Measurements from ENCODE around the gene RNPS1. TPM values are rescaled to one million over a fixed set of nuclear protein-coding genes. Genes with fewer than 3 reads are reported as not detected.
A peak's percentile ranks its signal among the peaks of the same experiment; 100 is the strongest.

RNPS1 gene
- total RNA-seq, 4 donors from 2014 or later: 101 to 127 (median 114) TPM

DNA sequence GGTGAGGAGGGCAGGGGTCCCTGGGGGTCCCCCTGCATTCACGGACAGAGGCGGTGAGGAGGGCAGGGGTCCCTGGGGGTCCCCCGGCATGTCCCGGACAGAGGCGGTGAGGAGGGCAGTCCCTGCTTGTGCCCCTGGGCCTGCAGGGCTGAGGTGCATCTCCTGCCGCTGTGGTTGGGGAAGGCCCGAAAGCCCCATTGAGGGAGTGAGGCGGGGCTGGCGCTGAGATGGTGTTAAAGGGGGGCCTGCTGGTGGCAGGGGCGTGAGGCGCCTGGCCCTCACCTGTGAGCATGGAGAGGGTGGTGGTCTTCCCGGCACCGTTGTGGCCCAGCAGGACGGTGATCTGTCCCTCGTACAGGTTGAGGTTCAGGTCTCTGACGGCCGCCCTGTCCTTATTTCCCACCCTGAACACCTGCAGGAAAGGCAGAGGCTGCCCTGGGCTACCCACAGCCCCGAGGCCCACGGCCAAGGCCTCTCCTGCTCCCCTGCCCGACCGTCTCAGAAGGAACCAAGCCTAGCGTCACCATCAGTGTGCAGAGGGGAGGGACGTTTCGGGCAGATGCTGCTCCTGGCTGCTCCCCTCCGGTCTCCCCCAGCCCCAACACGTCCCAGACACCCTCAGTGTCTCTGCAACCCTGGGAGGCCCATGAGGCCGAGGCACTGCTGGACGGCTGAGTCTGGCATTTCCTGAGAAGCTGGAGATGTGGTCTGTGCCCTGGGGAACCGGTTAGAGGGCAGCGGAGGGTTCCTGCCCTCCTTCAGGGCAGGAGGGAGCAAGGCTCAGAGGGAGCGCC, 31.4 kb upstream of the RNPS1 start:
- WGBS, 2 donors: 75 to 79% methylated on average over 23 to 27 of the region's 31 CpGs
- peaks cover 0 to 85% (median 0%) of the 10 kb centered on the region in 3 donors for H3K36me3 ChIP-seq

DNA sequence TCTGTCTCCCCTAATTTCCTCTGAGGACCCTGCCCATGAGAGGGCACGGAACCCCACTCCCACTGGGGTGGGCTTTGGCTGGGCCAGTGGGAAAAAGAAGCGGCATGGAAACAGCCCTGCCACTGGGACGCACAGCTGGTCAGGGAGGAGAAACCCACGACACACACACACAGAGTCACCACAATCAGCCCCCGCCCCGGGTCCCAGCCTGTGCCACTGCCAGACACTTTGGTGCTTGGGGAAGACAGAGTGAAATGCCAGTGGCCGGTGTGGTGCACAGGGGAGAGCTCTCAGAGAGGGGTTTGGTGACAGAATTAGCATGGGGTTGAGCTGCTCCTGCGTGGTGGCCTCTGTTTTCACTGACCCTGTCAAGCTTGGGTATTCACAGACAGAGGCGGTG, 30.7 kb upstream of the RNPS1 start:
- H3K27ac ChIP-seq: no peak overlapping the region
- DNase-seq (ENCODE audit: low spot score in 2 of 2): no peak
- H3K4me3 ChIP-seq: no peak overlapping the region
- no peaks in the 10 kb centered on the region for H3K27me3 ChIP-seq
- TF ChIP-seq EP300 (IDR thresholded peaks at IDR 0.05): no peak
- TF ChIP-seq, protein P1, sequence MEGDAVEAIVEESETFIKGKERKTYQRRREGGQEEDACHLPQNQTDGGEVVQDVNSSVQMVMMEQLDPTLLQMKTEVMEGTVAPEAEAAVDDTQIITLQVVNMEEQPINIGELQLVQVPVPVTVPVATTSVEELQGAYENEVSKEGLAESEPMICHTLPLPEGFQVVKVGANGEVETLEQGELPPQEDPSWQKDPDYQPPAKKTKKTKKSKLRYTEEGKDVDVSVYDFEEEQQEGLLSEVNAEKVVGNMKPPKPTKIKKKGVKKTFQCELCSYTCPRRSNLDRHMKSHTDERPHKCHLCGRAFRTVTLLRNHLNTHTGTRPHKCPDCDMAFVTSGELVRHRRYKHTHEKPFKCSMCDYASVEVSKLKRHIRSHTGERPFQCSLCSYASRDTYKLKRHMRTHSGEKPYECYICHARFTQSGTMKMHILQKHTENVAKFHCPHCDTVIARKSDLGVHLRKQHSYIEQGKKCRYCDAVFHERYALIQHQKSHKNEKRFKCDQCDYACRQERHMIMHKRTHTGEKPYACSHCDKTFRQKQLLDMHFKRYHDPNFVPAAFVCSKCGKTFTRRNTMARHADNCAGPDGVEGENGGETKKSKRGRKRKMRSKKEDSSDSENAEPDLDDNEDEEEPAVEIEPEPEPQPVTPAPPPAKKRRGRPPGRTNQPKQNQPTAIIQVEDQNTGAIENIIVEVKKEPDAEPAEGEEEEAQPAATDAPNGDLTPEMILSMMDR (IDR thresholded peaks at IDR 0.05): no peak
- TF ChIP-seq POLR2A (IDR thresholded peaks at IDR 0.05): no peak
- no peaks in the 10 kb centered on the region for H3K9me3 ChIP-seq
- peaks cover 0 to 4% (median 0%) of the 10 kb centered on the region in 4 donors for H3K4me1 ChIP-seq
- peaks cover 0 to 85% (median 0%) of the 10 kb centered on the region in 3 donors for H3K36me3 ChIP-seq
- WGBS, 2 donors: 85 to 97% methylated on average over 8 to 9 of the region's 9 CpGs

More for the DNA sequence above, 31.4 kb upstream of the RNPS1 start:
- H3K27me3 ChIP-seq: no peaks in the 10 kb centered on the region
- H3K27ac ChIP-seq: no peak overlapping the region
- H3K9me3 ChIP-seq: no peaks in the 10 kb centered on the region
- peaks cover 0 to 4% (median 0%) of the 10 kb centered on the region in 4 donors for H3K4me1 ChIP-seq
- H3K4me3 ChIP-seq: no peak overlapping the region
- TF ChIP-seq, protein P1 (IDR thresholded peaks at IDR 0.05): no peak
- TF ChIP-seq EP300 (IDR thresholded peaks at IDR 0.05): no peak
- TF ChIP-seq POLR2A (IDR thresholded peaks at IDR 0.05): no peak
- no peak for DNase-seq (ENCODE audit: low spot score in 2 of 2)

DNA sequence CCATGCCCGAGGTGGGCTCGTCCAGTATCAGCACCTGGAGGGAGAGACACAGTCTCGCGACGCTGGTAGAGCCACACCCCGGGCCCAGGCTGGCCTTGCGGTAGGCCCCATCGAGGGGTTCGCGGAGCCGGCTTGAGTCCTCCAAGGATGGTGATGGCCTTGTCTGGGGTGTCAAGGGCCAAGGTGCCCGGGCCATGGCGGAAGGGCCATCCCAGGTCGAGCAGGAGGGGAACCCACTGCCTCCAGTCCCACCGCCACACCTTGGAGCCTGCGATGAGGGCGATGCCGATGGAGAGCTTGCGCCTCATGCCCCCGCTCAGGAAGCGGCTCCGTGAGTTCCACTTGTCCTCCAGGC, 29.6 kb upstream of the RNPS1 start:
- 95% methylated on average over 17 to 19 of the region's 22 CpGs for WGBS, 2 donors
- Histone ChIP-seq H3K4me1 (peaks cover 0 to 4% (median 0%) of the 10 kb centered on the region in 4 donors), H3K27ac (no peak overlapping the region), H3K4me3 (no peak overlapping the region), H3K36me3 (peaks cover 0 to 85% (median 0%) of the 10 kb centered on the region in 3 donors), H3K27me3 (no peaks in the 10 kb centered on the region), H3K9me3 (no peaks in the 10 kb centered on the region)
- no peak for TF ChIP-seq POLR2A (IDR thresholded peaks at IDR 0.05)
- TF ChIP-seq, protein P1 (IDR thresholded peaks at IDR 0.05): no peak
- no peak for TF ChIP-seq EP300 (IDR thresholded peaks at IDR 0.05)
- no peak for DNase-seq (ENCODE audit: low spot score in 2 of 2)

GRCh38 chr16:2296661-2297505, 29.0 kb upstream of the RNPS1 start:
- H3K9me3 ChIP-seq: no peaks in the 10 kb centered on the region
- no peak overlapping the region for H3K27ac ChIP-seq
- H3K4me1 ChIP-seq: peaks cover 0 to 4% (median 0%) of the 10 kb centered on the region in 4 donors
- no peak for TF ChIP-seq EP300 (IDR thresholded peaks at IDR 0.05)
- TF ChIP-seq, protein P1 (IDR thresholded peaks at IDR 0.05): peak in 2 of 5 experiments; percentile 11 to 18
- no peak for DNase-seq (ENCODE audit: low spot score in 2 of 2)
- WGBS, 2 donors: 75 to 85% methylated on average over 20 of the region's 23 CpGs
- H3K36me3 ChIP-seq: peaks cover 0 to 89% (median 0%) of the 10 kb centered on the region in 3 donors
- H3K4me3 ChIP-seq: no peak overlapping the region
- H3K27me3 ChIP-seq: no peaks in the 10 kb centered on the region
